ENCODE data around the gene CAVIN1.
"Not testable (repeated sequence)": the region's sequence is repeated elsewhere in the genome, so short reads cannot be mapped to it uniquely, and the experiment has no call there.

The CAVIN1 gene

DNA sequence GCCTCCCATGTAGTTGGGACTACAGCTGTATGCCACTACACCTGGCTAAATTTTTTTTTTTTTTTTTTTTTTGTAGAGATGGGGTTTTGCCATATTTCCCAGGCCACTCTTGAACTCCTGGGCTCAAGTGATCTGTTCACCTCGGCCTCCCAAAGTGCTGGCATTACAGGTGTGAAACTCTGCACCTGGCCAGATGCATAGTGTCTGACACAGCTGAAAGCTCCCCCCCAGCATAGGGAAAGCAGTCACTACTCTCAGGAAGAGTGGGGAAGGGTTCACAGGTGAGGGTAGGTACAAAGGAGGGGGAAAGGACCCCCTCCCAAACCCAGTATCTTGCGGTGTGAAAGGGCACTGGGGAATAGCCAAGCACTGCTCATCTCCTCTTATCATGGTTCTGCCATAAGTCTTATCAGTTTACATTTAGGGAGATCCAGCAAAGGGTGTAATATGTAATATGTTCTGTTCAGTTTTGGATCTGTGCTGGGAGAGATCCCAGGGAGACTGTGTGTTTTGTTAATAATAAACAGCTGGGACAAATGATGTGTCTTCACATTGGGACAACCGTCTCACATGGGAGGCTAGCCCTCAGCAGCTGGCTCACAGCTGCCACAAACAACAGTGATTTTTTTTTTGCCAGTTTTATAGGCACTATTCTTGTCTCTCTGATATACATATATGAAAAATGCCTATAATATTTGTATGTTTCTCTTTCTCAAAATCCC, 6.8 kb upstream of the CAVIN1 start:
- Histone ChIP-seq H3K4me3 (ENCODE audit: insufficient read depth, low read depth, low read length) (no peak overlapping the region), H3K27ac (ENCODE audit: insufficient read depth, low read depth, low read length, poor library complexity, severe bottlenecking) (no peak overlapping the region), H3K27me3 (ENCODE audit: control insufficient read depth, insufficient read depth, low read length, poor library complexity, severe bottlenecking) (no peaks in the 10 kb centered on the region), H3K9me3 (ENCODE audit: control insufficient read depth, low read length) (no peaks in the 10 kb centered on the region), H3K4me1 (ENCODE audit: control insufficient read depth, insufficient read depth, low read length) (no peaks in the 10 kb centered on the region), H3K36me3 (ENCODE audit: control insufficient read depth, insufficient read depth, low read length) (no peaks in the 10 kb centered on the region)
- 84 to 95% methylated on average over 3 of the region's 3 CpGs for WGBS, 2 experiments

DNA sequence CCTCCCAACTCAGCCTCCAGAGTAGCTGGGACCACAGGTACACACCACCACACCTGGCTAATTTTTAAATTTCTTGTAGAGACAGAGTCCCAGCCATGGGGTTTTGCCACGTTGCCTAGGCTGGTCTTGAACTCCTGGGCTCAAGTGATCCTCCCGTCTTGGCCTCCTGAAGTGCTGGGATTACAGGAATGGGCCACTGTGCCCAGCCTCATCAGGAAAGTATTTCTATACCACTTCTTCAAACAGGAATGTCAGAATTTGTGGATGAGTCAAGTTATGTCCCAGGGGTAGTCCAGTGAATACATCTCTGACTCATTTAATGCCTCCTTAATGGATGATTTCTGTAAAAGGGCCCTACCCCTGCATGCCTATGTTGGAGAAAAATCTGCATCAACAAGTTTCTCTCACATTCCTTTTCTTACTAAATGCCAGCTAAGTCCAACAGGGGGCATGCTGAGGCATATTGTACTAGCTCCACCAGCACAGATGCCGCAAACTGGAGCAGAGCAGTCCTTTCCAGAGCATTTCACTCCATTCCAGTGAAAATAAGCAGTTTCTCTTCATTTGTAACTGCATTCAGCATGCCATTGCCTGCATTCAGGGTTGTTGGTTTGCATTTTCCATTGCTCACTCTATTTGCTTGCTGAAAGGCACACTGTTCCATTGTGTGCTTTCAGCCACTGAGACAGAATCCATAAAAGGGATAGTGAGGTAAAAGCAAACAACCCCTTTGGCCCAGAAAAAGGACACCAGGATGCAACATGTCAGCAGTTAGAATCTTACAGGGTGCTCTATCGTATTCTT, 5.3 kb upstream of the CAVIN1 start:
- Histone ChIP-seq H3K4me1 (ENCODE audit: control insufficient read depth, insufficient read depth, low read length) (peaks cover 6% of the 10 kb centered on the region), H3K9me3 (ENCODE audit: control insufficient read depth, low read length) (no peaks in the 10 kb centered on the region), H3K4me3 (ENCODE audit: insufficient read depth, low read depth, low read length) (no peak overlapping the region), H3K27me3 (ENCODE audit: control insufficient read depth, insufficient read depth, low read length, poor library complexity, severe bottlenecking) (peaks cover 5% of the 10 kb centered on the region), H3K27ac (ENCODE audit: insufficient read depth, low read depth, low read length, poor library complexity, severe bottlenecking) (no peak overlapping the region), H3K36me3 (ENCODE audit: control insufficient read depth, insufficient read depth, low read length) (no peaks in the 10 kb centered on the region)
- 66 to 75% methylated on average over 4 of the region's 4 CpGs for whole genome bisulfite sequencing, 2 experiments

DNA sequence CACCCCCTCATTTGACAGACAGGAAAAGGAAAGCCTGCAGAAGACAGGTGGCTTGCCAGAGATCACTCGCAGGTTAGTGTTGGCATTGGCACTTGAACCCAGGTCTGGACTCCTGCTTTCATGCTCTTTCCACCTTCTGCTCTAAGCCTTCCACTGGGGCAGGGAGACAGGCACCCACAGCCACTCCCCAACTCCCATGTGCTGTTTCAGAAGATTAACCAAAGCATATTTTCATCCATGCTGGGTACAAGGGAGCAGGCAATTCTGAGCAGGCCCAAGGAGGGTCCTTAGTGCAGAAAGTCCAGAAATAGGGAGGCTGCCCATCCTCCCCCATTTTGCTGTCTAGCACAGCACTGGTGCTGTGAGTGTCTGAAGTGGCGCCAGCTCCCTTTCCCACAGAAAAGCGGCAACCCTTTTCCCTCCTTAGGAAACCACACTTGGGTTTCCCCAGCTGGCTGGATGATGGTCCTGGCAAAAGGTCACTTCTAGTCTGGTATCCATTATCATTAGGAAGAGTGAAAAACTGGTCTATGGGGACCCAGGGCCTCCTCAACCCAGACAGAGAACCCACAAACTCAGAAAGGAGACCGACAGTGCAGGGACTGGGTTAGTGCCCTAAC, 2.0 kb upstream of the CAVIN1 start:
- Histone ChIP-seq H3K4me1 (ENCODE audit: control insufficient read depth, insufficient read depth, low read length) (peaks cover 6% of the 10 kb centered on the region), H3K9me3 (ENCODE audit: control insufficient read depth, low read length) (no peaks in the 10 kb centered on the region), H3K36me3 (ENCODE audit: control insufficient read depth, insufficient read depth, low read length) (no peaks in the 10 kb centered on the region), H3K27ac (ENCODE audit: insufficient read depth, low read depth, low read length, poor library complexity, severe bottlenecking) (no peak overlapping the region), H3K4me3 (ENCODE audit: insufficient read depth, low read depth, low read length) (no peak overlapping the region), H3K27me3 (ENCODE audit: control insufficient read depth, insufficient read depth, low read length, poor library complexity, severe bottlenecking) (peaks cover 37% of the 10 kb centered on the region)
- 82 to 91% methylated on average over 4 of the region's 4 CpGs for WGBS, 2 experiments

DNA sequence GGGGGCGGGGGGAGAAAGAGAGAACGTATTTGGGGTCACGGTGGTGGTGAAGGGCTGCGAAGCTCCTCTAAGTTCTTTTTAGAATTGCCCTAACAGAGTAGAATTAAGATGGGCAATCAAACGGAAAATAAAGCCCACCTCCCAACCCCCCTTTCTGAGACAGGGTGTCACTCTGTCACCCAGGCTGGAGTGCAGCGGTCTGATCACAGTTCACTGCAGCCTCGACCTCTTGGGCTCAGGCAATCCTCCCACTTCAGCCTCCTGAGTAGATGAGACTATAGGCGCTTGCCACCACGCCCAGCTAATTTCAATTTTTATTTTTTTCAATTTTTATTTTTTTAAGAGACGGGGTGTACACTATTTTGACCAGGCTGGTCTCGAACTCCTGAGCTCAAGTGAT, 710 bp upstream of the CAVIN1 start:
- peak overlapping the region; percentile 59 for H3K4me3 ChIP-seq (ENCODE audit: insufficient read depth, low read depth, low read length)
- WGBS, 2 experiments = 65 to 72% methylated on average over 11 of the region's 11 CpGs
- no peaks in the 10 kb centered on the region for H3K36me3 ChIP-seq (ENCODE audit: control insufficient read depth, insufficient read depth, low read length)
- H3K4me1 ChIP-seq (ENCODE audit: control insufficient read depth, insufficient read depth, low read length) = peaks cover 6% of the 10 kb centered on the region
- H3K27ac ChIP-seq (ENCODE audit: insufficient read depth, low read depth, low read length, poor library complexity, severe bottlenecking) = no peak overlapping the region
- peaks cover 40% of the 10 kb centered on the region for H3K27me3 ChIP-seq (ENCODE audit: control insufficient read depth, insufficient read depth, low read length, poor library complexity, severe bottlenecking)
- no peaks in the 10 kb centered on the region for H3K9me3 ChIP-seq (ENCODE audit: control insufficient read depth, low read length)

DNA sequence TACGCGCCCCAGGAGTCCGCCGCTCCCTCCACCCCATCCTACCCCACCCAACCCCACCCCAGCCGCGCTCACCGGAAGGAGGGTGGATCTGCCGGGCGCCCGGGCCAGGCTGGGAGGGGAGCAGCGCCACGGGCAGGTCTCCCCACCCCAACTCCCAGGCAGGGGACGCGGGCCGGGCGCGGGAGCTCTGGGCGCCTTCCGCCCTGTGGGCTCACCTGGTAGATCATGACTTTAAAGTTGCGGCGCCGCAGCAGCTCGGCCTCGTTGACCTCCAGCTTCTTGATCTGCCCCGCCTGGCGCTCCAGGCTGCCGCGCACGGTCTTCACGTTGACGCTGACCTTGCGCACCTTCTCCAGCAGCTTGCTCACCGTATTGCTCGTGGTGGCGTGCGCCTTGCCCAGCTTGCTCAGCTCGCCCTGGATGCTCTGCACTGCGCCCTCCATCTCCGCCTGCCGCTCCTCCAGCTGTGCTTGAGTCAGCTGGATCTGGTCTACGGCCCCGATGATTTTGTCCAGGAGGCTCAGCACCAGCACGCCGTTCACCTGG, 571 bp downstream of the CAVIN1 start:
- H3K27me3 ChIP-seq (ENCODE audit: control insufficient read depth, insufficient read depth, low read length, poor library complexity, severe bottlenecking) = peaks cover 40% of the 10 kb centered on the region
- no peaks in the 10 kb centered on the region for H3K9me3 ChIP-seq (ENCODE audit: control insufficient read depth, low read length)
- H3K36me3 ChIP-seq (ENCODE audit: control insufficient read depth, insufficient read depth, low read length) = no peaks in the 10 kb centered on the region
- peaks cover 6% of the 10 kb centered on the region for H3K4me1 ChIP-seq (ENCODE audit: control insufficient read depth, insufficient read depth, low read length)
- 0 to 1% methylated on average over 44 of the region's 44 CpGs for WGBS, 2 experiments
- H3K4me3 ChIP-seq (ENCODE audit: insufficient read depth, low read depth, low read length) = peak overlapping the region; percentile 59
- H3K27ac ChIP-seq (ENCODE audit: insufficient read depth, low read depth, low read length, poor library complexity, severe bottlenecking) = no peak overlapping the region

DNA sequence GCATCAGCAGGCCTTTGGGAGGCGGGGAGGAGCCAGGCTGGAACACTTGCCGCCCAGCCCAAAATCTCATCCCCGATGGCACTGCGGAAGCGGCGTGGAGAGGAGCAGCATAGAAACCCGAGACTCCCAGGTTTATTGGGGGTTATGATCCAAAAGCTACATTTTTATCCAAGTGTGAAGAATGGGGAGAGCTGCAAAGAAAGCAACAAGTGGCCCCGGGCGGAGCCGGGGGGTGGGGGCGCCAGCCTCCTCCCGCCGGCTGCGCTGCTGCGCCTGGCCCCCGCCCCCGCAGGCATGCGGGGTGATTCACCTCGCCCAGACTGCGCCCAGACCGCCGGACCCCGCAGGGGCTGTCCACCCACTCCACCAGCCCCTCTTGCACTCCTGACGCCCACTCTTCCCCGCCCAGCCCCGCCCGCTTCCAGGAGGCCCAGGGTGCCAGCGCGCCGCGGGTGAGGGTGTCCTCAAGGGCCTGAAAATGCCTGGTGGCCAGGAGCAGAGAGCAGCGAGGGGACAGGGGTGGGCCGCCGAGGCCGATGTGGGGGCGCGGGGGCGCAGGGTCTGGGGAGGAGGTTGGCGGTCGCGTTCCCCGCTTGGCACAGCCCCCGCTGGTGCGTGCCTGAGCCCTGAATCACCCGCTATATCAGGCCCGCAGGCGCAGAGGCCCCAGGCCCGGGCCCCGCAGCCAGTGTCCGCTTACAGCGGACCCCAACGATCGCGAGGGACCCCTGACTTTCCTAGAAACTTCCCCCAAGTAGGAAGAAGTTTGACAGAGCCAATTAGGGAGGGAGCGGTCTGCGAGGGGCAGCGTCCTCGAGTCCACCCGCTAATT, 1.3 kb downstream of the CAVIN1 start:
- peak overlapping the region; percentile 59 for H3K4me3 ChIP-seq (ENCODE audit: insufficient read depth, low read depth, low read length)
- H3K27me3 ChIP-seq (ENCODE audit: control insufficient read depth, insufficient read depth, low read length, poor library complexity, severe bottlenecking) = peaks cover 40% of the 10 kb centered on the region
- H3K36me3 ChIP-seq (ENCODE audit: control insufficient read depth, insufficient read depth, low read length) = no peaks in the 10 kb centered on the region
- H3K4me1 ChIP-seq (ENCODE audit: control insufficient read depth, insufficient read depth, low read length) = peaks cover 6% of the 10 kb centered on the region
- no peak overlapping the region for H3K27ac ChIP-seq (ENCODE audit: insufficient read depth, low read depth, low read length, poor library complexity, severe bottlenecking)
- 1% methylated on average over 59 of the region's 59 CpGs for WGBS, 2 experiments
- H3K9me3 ChIP-seq (ENCODE audit: control insufficient read depth, low read length) = no peaks in the 10 kb centered on the region

DNA sequence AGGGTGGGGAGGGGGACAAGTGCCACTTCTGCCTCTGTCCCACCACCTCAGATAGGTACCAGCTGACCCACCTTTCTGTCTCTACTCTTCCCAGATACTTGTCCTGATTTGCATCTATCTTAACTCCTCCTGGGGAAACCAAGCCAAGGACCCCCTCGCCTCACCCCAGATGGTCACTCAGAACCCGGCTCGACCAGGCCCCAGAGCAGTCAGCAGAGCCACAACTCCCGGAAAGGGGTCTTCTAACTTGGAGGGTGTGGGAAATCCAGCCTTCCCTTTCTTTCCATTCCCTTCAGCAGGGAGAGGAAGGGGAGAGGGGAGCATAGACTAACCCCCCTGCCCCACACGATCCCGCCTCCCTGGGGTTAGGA, 1.9 kb downstream of the CAVIN1 start:
- H3K27me3 ChIP-seq (ENCODE audit: control insufficient read depth, insufficient read depth, low read length, poor library complexity, severe bottlenecking) = peaks cover 40% of the 10 kb centered on the region
- 35 to 46% methylated on average over 6 of the region's 6 CpGs for WGBS, 2 experiments
- peak overlapping the region; percentile 59 for H3K4me3 ChIP-seq (ENCODE audit: insufficient read depth, low read depth, low read length)
- H3K4me1 ChIP-seq (ENCODE audit: control insufficient read depth, insufficient read depth, low read length) = peaks cover 6% of the 10 kb centered on the region
- H3K9me3 ChIP-seq (ENCODE audit: control insufficient read depth, low read length) = no peaks in the 10 kb centered on the region
- H3K36me3 ChIP-seq (ENCODE audit: control insufficient read depth, insufficient read depth, low read length) = no peaks in the 10 kb centered on the region
- no peak overlapping the region for H3K27ac ChIP-seq (ENCODE audit: insufficient read depth, low read depth, low read length, poor library complexity, severe bottlenecking)

DNA sequence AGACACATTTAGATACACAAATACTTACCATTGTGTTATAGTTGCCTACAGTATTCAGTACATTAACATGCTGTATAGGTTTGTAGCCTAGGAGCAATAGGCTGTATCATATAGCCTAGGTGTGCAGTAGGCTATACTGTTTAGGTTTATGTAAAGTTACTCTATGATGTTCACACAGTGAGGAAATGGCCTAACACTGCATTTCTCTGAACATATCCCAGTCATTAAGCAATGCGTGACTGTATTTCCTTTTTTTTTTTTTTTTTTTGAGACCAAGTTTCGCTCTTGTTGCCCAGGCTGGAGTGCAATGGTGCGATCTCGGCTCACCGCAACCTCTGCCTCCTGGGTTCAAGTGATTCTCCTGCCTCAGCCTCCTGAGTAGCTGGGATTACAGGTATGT, 5.1 kb downstream of the CAVIN1 start:
- peaks cover 31% of the 10 kb centered on the region for H3K27me3 ChIP-seq (ENCODE audit: control insufficient read depth, insufficient read depth, low read length, poor library complexity, severe bottlenecking)
- not testable (repeated sequence) for H3K4me1 ChIP-seq (ENCODE audit: control insufficient read depth, insufficient read depth, low read length); H3K36me3 ChIP-seq (ENCODE audit: control insufficient read depth, insufficient read depth, low read length); H3K4me3 ChIP-seq (ENCODE audit: insufficient read depth, low read depth, low read length); H3K27ac ChIP-seq (ENCODE audit: insufficient read depth, low read depth, low read length, poor library complexity, severe bottlenecking); H3K9me3 ChIP-seq (ENCODE audit: control insufficient read depth, low read length)
- 96% methylated on average over 3 to 5 of the region's 5 CpGs for WGBS, 2 experiments

DNA sequence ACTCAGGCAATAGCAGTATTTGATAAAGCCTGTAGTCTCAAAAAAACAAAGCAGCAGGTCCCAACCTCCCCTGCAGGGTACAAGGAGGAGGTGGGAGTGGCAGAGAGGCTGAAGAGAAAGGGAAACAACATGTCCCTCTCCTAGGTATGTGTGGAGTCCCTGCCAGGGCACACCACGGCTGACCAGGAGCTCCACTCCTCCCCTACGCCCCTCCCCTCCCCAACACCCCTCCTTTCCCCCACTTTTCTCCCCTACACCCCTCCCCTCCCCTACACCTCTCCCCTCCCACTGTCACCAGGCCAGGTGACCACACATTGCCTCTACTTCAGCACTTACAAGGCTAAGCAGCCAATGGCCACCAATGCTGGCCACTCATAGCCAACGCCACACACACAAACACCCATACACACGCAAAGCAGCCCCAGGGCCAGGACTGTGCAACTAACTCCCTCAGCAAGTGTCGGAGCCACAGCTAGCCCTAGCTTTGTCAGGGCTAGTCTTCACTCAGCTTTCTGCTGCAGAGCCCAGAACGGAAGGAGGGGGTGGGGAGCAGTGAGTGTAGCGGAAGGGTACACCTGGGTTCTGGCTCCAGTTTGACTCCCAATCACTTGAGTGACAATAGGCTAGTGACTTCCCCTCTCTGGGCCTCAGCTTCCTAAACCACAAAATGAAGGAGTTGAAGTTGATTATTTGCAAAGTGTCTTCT, 8.2 kb downstream of the CAVIN1 start:
- no peak overlapping the region for H3K27ac ChIP-seq (ENCODE audit: insufficient read depth, low read depth, low read length, poor library complexity, severe bottlenecking)
- peaks cover 4% of the 10 kb centered on the region for H3K4me1 ChIP-seq (ENCODE audit: control insufficient read depth, insufficient read depth, low read length)
- H3K36me3 ChIP-seq (ENCODE audit: control insufficient read depth, insufficient read depth, low read length) = no peaks in the 10 kb centered on the region
- H3K27me3 ChIP-seq (ENCODE audit: control insufficient read depth, insufficient read depth, low read length, poor library complexity, severe bottlenecking) = no peaks in the 10 kb centered on the region
- H3K4me3 ChIP-seq (ENCODE audit: insufficient read depth, low read depth, low read length) = no peak overlapping the region
- no peaks in the 10 kb centered on the region for H3K9me3 ChIP-seq (ENCODE audit: control insufficient read depth, low read length)
- 67 to 70% methylated on average over 7 of the region's 7 CpGs for WGBS, 2 experiments
